Parathyroid adenoma (tissue), 2 donors: ENCODE measurements around the gene GPRIN2.

Source experiments
- H2AFZ ChIP-seq: fragments of 300-600 bp; sonication (generic); one replicate; pipeline ENCODE4 v1.7.0; 2017; ENCODE audit warnings: antibody characterized with exemption, mild to moderate bottlenecking
- H3K27ac ChIP-seq: fragments of 300-600 bp; sonication (generic); one replicate; pipeline ENCODE4 v1.7.0; 2017
- H3K27me3 ChIP-seq: fragments of 300-600 bp; sonication (generic); one replicate; pipeline ENCODE4 v1.7.0; 2017; ENCODE audit warnings: low read length; ENCODE audit not compliant: control insufficient read depth, insufficient read depth
- H3K36me3 ChIP-seq: fragments of 300-600 bp; sonication (generic); one replicate; pipeline ENCODE4 v1.7.0; 2017; ENCODE audit warnings: low read length; ENCODE audit not compliant: control insufficient read depth, insufficient read depth
- H3K4me1 ChIP-seq: fragments of 300-600 bp; sonication (generic); one replicate; pipeline ENCODE4 v1.7.0; 2017; ENCODE audit warnings: control low read depth
- H3K4me2 ChIP-seq: fragments of 300-600 bp; sonication (generic); one replicate; pipeline ENCODE4 v1.7.0; 2017; ENCODE audit warnings: low read length
- H3K4me3 ChIP-seq: fragments of 300-600 bp; sonication (generic); one replicate; pipeline ENCODE4 v1.7.0; 2017; ENCODE audit warnings: low read depth, low read length
- H3K79me2 ChIP-seq: fragments of 300-600 bp; sonication (generic); one replicate; pipeline ENCODE4 v1.7.0; 2017; ENCODE audit warnings: control low read depth
- H3K9ac ChIP-seq: fragments of 300-600 bp; sonication (generic); one replicate; pipeline ENCODE4 v1.7.0; 2017; ENCODE audit warnings: mild to moderate bottlenecking
- H3K9me3 ChIP-seq: fragments of 300-600 bp; sonication (generic); one replicate; pipeline ENCODE4 v1.7.0; 2017; ENCODE audit warnings: low read length; ENCODE audit not compliant: control insufficient read depth
- TF ChIP-seq, protein P1 (sequence below): fragments of 300-600 bp; sonication (generic); IDR thresholded peaks from one replicate; pipeline ENCODE4 v1.7.0; 2017; ENCODE audit warnings: antibody characterized with exemption, mild to moderate bottlenecking
- donor health status: primary hyperparathyroidism.

Gene GPRIN2

DNA sequence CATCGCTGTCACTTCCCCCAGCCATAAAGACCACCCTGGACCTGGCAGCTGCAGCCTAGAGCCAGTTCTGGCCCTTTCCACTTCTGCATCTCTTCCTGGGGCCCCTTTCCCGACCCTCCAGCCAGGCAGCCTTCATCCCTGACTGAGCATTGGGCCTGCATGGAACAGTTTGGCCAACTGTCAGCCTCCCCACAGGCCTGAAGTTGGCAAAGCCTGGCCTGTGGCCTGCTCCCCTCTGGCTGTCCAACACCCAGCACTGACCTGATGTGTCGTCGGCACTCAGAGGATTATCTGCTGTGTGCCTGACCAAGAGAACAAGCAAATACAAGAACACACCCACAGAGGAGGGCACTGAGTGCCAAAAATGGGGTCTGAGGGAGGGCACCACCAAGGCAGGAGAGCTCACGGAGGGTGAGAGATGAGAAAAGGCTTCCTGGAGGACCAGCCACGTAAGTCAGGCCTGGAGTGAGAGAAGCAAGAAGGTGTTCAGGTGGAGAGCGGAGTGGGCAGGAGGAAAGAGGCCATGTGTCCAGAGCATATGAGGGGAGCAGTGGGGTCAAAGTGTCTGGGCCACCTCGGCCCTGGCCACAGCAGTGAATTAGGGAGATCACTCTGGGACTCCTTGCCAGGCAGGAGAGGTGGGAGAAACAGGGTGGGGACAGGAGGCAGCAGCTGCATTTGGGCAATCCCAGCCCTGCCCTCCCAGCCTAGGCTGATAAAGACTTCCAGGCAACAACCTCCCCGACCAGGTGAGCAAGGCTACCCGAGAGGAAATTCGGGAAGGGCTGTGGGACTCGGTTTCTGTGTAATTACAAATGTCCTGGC, 4.5 kb downstream of the GPRIN2 start:
- Histone ChIP-seq H3K4me2 (no peak overlapping the region), H3K9me3 (no peaks in the 10 kb centered on the region), H3K36me3 (no peaks in the 10 kb centered on the region), H3K9ac (no peak overlapping the region), H3K79me2 (no peaks in the 10 kb centered on the region), H3K27me3 (no peaks in the 10 kb centered on the region), H3K4me1 (peaks cover 5% of the 10 kb centered on the region), H3K27ac (no peak overlapping the region), H2AFZ (no peak overlapping the region), H3K4me3 (no peak overlapping the region)
- TF ChIP-seq, protein P1, sequence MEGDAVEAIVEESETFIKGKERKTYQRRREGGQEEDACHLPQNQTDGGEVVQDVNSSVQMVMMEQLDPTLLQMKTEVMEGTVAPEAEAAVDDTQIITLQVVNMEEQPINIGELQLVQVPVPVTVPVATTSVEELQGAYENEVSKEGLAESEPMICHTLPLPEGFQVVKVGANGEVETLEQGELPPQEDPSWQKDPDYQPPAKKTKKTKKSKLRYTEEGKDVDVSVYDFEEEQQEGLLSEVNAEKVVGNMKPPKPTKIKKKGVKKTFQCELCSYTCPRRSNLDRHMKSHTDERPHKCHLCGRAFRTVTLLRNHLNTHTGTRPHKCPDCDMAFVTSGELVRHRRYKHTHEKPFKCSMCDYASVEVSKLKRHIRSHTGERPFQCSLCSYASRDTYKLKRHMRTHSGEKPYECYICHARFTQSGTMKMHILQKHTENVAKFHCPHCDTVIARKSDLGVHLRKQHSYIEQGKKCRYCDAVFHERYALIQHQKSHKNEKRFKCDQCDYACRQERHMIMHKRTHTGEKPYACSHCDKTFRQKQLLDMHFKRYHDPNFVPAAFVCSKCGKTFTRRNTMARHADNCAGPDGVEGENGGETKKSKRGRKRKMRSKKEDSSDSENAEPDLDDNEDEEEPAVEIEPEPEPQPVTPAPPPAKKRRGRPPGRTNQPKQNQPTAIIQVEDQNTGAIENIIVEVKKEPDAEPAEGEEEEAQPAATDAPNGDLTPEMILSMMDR: no peak

DNA sequence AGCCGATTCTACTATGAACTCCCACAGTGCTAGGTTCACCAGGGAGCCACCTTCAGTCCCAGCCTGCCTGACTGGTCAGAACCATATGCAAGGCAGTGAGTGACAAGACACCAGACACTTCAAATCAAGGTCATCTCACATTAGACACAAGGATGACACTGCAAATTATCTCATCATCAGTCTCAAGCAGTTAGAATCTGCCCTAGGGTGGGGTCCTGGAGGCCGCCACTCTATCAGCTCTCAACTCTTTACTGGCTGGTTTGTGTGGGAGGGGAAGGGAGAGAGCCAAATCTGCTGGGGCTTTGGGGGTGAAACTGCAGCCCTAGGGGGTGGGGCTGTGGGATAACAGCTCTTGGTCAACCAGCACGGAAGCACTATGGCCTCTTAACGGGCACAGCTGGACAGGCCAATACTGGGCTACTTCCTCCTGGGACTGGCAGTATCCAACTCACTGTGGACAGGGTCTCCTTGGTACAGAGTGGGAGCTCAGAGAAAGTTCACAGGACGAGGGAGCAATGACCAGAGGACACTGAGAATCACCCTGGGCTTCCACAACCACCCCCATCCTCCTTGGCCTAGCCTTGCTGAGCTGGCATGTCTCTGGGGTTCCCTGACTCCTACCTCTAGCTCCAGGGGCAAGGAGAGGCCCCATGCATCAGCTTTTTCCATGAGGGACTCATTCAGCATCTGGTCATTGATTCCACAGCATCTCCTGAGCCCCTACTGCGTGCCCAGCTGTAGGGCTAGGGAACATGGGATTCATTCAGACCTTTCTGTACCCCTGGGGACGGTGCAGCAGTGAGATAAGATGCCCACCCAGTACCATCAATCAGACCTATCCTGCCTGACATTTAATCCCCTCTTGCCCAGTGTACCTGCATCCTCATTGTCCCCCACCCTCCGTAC, 5.4 kb downstream of the GPRIN2 start:
- H3K79me2 ChIP-seq: no peaks in the 10 kb centered on the region
- H3K9ac ChIP-seq: no peak overlapping the region
- H3K27me3 ChIP-seq: no peaks in the 10 kb centered on the region
- TF ChIP-seq, protein P1: no peak
- H3K9me3 ChIP-seq: no peaks in the 10 kb centered on the region
- H3K27ac ChIP-seq: no peak overlapping the region
- no peak overlapping the region for H3K4me3 ChIP-seq
- no peak overlapping the region for H2AFZ ChIP-seq
- H3K4me1 ChIP-seq: peaks cover 11% of the 10 kb centered on the region
- no peak overlapping the region for H3K4me2 ChIP-seq
- no peaks in the 10 kb centered on the region for H3K36me3 ChIP-seq

DNA sequence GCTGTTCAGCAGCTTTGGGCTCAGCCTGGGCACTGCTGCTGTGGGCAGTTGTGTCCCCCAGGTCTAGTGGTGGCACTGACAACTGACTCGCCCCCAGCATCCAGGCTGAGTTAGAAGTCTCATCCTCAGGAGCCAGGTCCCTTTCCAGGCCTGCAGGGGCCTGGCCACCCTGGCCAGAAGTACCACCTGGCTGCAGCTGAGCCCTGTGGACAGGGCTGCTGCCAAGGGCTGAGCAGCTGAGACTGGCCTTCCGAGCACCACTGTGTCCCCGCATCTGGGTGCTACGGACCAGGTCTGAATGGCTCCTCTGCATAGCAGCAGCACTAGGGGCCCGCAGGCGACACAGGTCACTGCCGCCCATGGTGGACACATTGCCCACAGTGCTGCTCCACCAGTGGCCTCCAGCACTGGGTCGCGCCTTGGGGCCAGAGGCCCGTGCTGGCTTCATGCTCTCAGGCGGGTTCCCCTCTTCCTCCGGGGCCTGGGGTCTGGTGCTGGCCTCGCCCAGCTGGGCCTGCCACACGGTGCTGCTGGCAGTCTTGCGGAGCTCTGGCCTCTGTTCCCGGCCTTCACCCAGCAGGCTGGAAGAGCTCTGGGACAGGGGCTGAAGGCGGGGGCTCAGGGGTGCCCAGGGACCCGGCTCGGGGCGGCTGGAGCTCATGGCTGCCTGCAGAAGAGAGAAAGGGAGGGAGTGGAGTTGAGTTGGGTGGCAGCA, 6.2 kb downstream of the GPRIN2 start:
- Histone ChIP-seq H3K36me3 (no peaks in the 10 kb centered on the region), H3K27me3 (no peaks in the 10 kb centered on the region), H3K4me1 (peaks cover 12% of the 10 kb centered on the region)

DNA sequence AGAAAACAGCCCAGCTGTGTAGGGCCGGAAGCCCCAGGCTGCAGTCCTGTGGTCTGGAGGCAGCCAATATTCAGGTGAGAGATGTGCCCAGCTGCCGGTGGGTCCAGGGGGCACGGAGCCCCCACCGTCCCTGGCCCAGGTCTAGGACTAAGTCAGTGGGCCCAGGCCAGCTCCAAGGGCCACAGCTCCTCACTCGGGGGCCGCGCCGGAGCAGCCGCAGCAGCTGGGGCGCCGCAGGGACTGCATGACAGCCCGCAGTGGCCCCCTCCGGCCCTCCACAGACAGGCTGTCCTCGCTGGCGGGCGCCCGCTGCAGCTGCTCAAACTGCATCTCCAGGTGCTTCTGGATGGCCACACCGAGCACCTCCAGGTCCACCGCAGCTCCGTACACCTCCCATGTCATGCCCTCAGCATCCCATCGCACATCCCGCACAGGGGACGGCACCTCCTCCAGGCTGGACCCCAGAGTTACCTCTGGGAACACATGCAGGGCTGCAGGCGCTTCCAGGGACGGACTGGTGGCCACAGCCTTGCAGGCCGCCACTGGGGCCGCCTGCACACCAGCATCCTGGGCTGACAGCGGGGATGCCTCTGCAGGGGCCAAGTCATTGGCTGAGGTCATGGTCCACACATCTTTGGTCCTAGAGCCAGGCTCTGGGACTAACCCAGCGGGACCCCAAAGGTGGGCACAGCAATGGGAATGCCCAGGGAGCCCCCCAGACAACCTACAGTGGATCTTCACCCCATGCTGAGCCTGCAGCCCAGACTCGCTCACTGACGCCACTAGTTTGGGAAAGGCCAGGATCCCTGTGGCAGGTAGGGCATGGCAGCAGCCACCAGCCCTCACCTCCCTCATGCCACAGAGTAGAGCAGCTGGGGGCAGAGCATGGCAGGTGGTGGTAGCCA, 7.0 kb downstream of the GPRIN2 start:
- Histone ChIP-seq H3K27me3 (no peaks in the 10 kb centered on the region), H3K4me3 (no peak overlapping the region), H3K4me1 (peaks cover 11% of the 10 kb centered on the region), H3K36me3 (no peaks in the 10 kb centered on the region), H3K4me2 (no peak overlapping the region), H3K27ac (no peak overlapping the region), H3K9me3 (no peaks in the 10 kb centered on the region), H2AFZ (no peak overlapping the region), H3K9ac (no peak overlapping the region), H3K79me2 (no peaks in the 10 kb centered on the region)
- TF ChIP-seq, protein P1: no peak

More for the DNA sequence above, 6.2 kb downstream of the GPRIN2 start:
- Histone ChIP-seq H3K4me3 (no peak overlapping the region), H3K4me2 (no peak overlapping the region), H3K9me3 (no peaks in the 10 kb centered on the region), H3K27ac (no peak overlapping the region), H3K79me2 (no peaks in the 10 kb centered on the region), H3K9ac (no peak overlapping the region), H2AFZ (no peak overlapping the region)
- TF ChIP-seq, protein P1: no peak
